Heart right ventricle (tissue), 16 donors: ENCODE results near the gene TM9SF3. TPM values are rescaled to one million over a fixed set of nuclear protein-coding genes. Genes with fewer than 3 reads are reported as not detected.

Experiments
- ATAC-seq, 8 donors: fragments of 200-7000 bp; cut with Tn5 transposase; one replicate each; pipeline ENCODE4 v1.9.1; 2020; ENCODE audit warnings: mild to moderate bottlenecking in 8 of 8, moderate library complexity in 8 of 8, moderate number of reproducible peaks in 1 of 8
- DNase-seq, 2 donors: peaks; one replicate each; pipeline ENCODE4 v3.0.0-alpha.2; 2020
- H3K27ac ChIP-seq, 10 donors: fragments of 200-600 bp; sonication (generic) in 2 of 10; one replicate each; pipeline versions ENCODE4 v1.5.0 to v1.8.0; 2020 to 2022; ENCODE audit warnings: mild to moderate bottlenecking in 3 of 10
- H3K27me3 ChIP-seq, 7 donors: fragments of 200-600 bp; one replicate each; pipeline ENCODE4 v1.8.0; 2021 to 2022; ENCODE audit warnings: mild to moderate bottlenecking in 2 of 7
- H3K36me3 ChIP-seq, 9 donors: fragments of 200-600 bp; sonication (generic) in 1 of 9; one replicate each; pipeline versions ENCODE4 v1.5.0 to v1.8.0; 2020 to 2022; ENCODE audit warnings: mild to moderate bottlenecking in 2 of 9
- H3K4me1 ChIP-seq, 9 donors: fragments of 200-600 bp; sonication (generic) in 1 of 9; one replicate each; pipeline versions ENCODE4 v1.5.0 to v1.8.0; 2020 to 2022; ENCODE audit warnings: mild to moderate bottlenecking in 4 of 9
- H3K4me3 ChIP-seq, 10 donors: fragments of 200-600 bp; sonication (generic) in 2 of 10; one replicate each; pipeline versions ENCODE4 v1.5.0 to v1.8.0; 2020 to 2022; ENCODE audit warnings: mild to moderate bottlenecking in 7 of 10, moderate library complexity in 2 of 10
- H3K9me3 ChIP-seq, 11 donors: fragments of 200-600 bp in 10 of 11; sonication (generic) in 2 of 11; one replicate each; pipeline versions ENCODE4 v1.5.0 to v1.8.0; 2013 to 2022; ENCODE audit warnings: mild to moderate bottlenecking in 2 of 11, control low read depth in 1 of 11, moderate library complexity in 1 of 11
- CTCF ChIP-seq, 9 donors: fragments of 200-600 bp; sonication (generic) in 2 of 9; IDR thresholded peaks; one replicate each; pipeline versions ENCODE4 v1.5.0 to v1.8.0; 2021 to 2022; ENCODE audit warnings: antibody characterized with exemption in 9 of 9, mild to moderate bottlenecking in 5 of 9, moderate library complexity in 1 of 9
- WGBS, 2 donors: extraction: QIAGEN DNeasy Blood & Tissue Kit; methylation state at CpG; one replicate each; pipeline ENCODE4 v1.1.7; 2013; ENCODE audit warnings: inconsistent platforms in 1 of 2; 5-methylcytosine and 5-hydroxymethylcytosine counted together
- intact Hi-C, 10 donors: fragments of 100-400 bp; cut with DNase I; formaldehyde crosslinking; loops; one replicate each; pipeline versions ENCODE4 v1.11.1 to v1.14.2; 2022
- polyA plus RNA-seq, 2 donors: library from polyadenylated mRNA; stranded (reverse); fragments of 200-250 nt; gene quantifications; one replicate each; pipeline ENCODE4 v1.2.3, GENCODE V29; 2013
- total RNA-seq, 10 donors: library from RNA; stranded (reverse); fragmentation: NEBNext Ultra II Directional in 3 of 10; extraction: Animal tissue kit (Norgen Biotek cat#: 25700) in 3 of 10; gene quantifications; one replicate each; pipeline versions ENCODE4 v1.2.1 to v1.2.4, GENCODE V29; 2021 to 2023
- donor health status: Arrhythmogenic right ventricular cardiomyopathy.
- donor health status: ischemic (EF 13 %, LVEDD 7.1; RV severe dilation, severe dysfunction).
- donor health status: healthy with polysubstance abuse.
- donor health status: DM: no; HTN: yes; CAD: no.
- donor health status: DM: no; HTN: no; CAD: no.
- donor health status: ischemic (EF 25% LVEDD 6.9; RV normal size, moderate dysfunction).
- donor health status: ischemic (EF 25% LVEDD 5.7; RV mildly dilated, moderate dysfunction).
- donor health status: healthy.
- donor health status: DM: yes; HTN: yes; CAD: no.
- donor health status: Ischemic cardiomyopathy.
- donor health status: ischemic (EF 35%, LVEDD 5.7; RV mildly dilated, moderate dysfunction).
- donor health status: nonischemic (EF 11% LVEDD 7.7; RV severe dilation, severe dysfunction).
- donor health status: DM: yes; HTN: yes; CAD: no.
- donor health status: PGD.
- donor health status: ischemic (EF 29% LVEDD 5.4; RV normal size, mild dysfunction).
- donor health status: nonischemic (EF 23%, LVEDD 6.1; RV moderate dilation, normal function).

The TM9SF3 gene
- total and polyA plus RNA-seq, 12 donors = 17.5 to 83.9 (median 60.8) TPM

GRCh38 chr10:96606216-96606615 lies 19.4 kb upstream of the TM9SF3 start:
- H3K4me3 ChIP-seq = no peak overlapping the region
- TF ChIP-seq CTCF (IDR thresholded peaks at IDR 0.05) = no peak
- no peaks in the 10 kb centered on the region for H3K27me3 ChIP-seq
- ATAC-seq = peak in 3 of 8 donors; percentile 22 to 71 (median 27)
- 53 to 54% methylated on average over 4 of the region's 4 CpGs for WGBS, 2 donors
- H3K9me3 ChIP-seq = no peaks in the 10 kb centered on the region
- peak overlapping the region in 1 of 10 donors; percentile 35 for H3K27ac ChIP-seq
- peaks cover 0 to 19% (median 3%) of the 10 kb centered on the region in 9 donors for H3K4me1 ChIP-seq
- no peak for DNase-seq
- intact Hi-C loops = no loop called here
- H3K36me3 ChIP-seq = peaks cover 0 to 89% (median 0%) of the 10 kb centered on the region in 9 donors

- Histone ChIP-seq H3K9me3 (no peaks in the 10 kb centered on the region), H3K27ac (no peak overlapping the region), H3K4me3 (no peak overlapping the region), H3K27me3 (no peaks in the 10 kb centered on the region), H3K36me3 (peaks cover 0 to 80% (median 0%) of the 10 kb centered on the region in 9 donors), H3K4me1 (no peaks in the 10 kb centered on the region)
- ATAC-seq = no peak
- intact Hi-C loops = no loop called here
- WGBS, 2 donors = 86 to 89% methylated on average over 4 of the region's 4 CpGs
- DNase-seq = no peak
- TF ChIP-seq CTCF (IDR thresholded peaks at IDR 0.05) = no peak
Observed at GRCh38 chr10:96600337-96600736, 13.5 kb upstream of the TM9SF3 start.

- intact Hi-C loops = no loop called here
- H3K4me1 ChIP-seq = no peaks in the 10 kb centered on the region
- no peaks in the 10 kb centered on the region for H3K27me3 ChIP-seq
- 69 to 79% methylated on average over 4 of the region's 4 CpGs for WGBS, 2 donors
- H3K4me3 ChIP-seq = no peak overlapping the region
- ATAC-seq = peak in 4 of 8 donors; percentile 31 to 79 (median 46)
- TF ChIP-seq CTCF (IDR thresholded peaks at IDR 0.05) = no peak
- DNase-seq = no peak
- no peaks in the 10 kb centered on the region for H3K9me3 ChIP-seq
- H3K27ac ChIP-seq = no peak overlapping the region
- peaks cover 0 to 84% (median 0%) of the 10 kb centered on the region in 9 donors for H3K36me3 ChIP-seq
Observed at GRCh38 chr10:96598846-96599245, 12.0 kb upstream of the TM9SF3 start.

- Histone ChIP-seq H3K4me3 (no peak overlapping the region), H3K9me3 (no peaks in the 10 kb centered on the region), H3K36me3 (peaks cover 0 to 69% (median 0%) of the 10 kb centered on the region in 9 donors), H3K27me3 (no peaks in the 10 kb centered on the region), H3K4me1 (no peaks in the 10 kb centered on the region), H3K27ac (no peak overlapping the region)
- WGBS, 2 donors = 61 to 67% methylated on average over 1 of the region's 1 CpG
- intact Hi-C loops = no loop called here
- DNase-seq (no peak), ATAC-seq (no peak)
- no peak for TF ChIP-seq CTCF (IDR thresholded peaks at IDR 0.05)
Observed at GRCh38 chr10:96596422-96597407, 9.9 kb upstream of the TM9SF3 start.
